Choroid plexus epithelial cell (primary cell): ENCODE data around the gene LCP1.
A peak's percentile ranks its signal among the peaks of the same experiment; 100 is the strongest.

Source experiments
- DNase-seq: peaks from one replicate; pipeline ENCODE4 v3.0.0-alpha.2; 2010; ENCODE audit warnings: low read depth
- H3K4me3 ChIP-seq: 2 replicates; pipeline ENCODE4 v1.5.1; 2011; ENCODE audit warnings: low read depth, mild to moderate bottlenecking, control low read depth, low read length, moderate library complexity
- TF ChIP-seq, protein P1 (sequence below): conservative IDR thresholded peaks from 2 replicates; pipeline ENCODE4 v1.5.1; 2011; ENCODE audit warnings: low read depth, mild to moderate bottlenecking, control low read depth, inconsistent platforms, low read length, moderate library complexity

The LCP1 gene

DNA sequence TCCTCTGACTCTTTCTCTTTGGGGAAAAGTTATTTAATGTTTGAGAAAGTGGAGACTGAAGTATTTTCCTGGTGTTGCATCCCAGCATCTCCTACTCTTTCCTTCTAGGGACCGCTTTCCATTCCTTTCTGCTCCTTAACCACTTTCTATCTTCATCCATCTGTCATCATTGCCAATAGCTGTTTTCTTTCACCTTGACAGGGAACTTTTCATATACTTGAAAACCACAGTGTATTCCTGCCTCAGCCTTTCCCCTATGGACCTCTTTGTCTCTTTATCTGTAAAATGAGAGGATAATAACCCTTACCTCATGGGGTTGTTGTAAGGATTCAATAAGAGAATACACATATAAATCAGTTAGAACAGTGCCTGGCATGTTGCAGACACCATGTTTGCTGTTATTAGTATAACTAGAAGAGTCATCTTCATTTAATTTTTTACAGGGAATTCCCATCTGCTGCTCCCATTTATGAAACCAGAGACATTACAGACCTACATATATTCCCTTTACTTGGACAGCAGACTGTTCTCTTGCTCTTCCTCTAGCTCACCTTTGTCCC is 31.8 kb downstream of the LCP1 start:
- H3K4me3 ChIP-seq, result no peak overlapping the region
- TF ChIP-seq, protein P1, sequence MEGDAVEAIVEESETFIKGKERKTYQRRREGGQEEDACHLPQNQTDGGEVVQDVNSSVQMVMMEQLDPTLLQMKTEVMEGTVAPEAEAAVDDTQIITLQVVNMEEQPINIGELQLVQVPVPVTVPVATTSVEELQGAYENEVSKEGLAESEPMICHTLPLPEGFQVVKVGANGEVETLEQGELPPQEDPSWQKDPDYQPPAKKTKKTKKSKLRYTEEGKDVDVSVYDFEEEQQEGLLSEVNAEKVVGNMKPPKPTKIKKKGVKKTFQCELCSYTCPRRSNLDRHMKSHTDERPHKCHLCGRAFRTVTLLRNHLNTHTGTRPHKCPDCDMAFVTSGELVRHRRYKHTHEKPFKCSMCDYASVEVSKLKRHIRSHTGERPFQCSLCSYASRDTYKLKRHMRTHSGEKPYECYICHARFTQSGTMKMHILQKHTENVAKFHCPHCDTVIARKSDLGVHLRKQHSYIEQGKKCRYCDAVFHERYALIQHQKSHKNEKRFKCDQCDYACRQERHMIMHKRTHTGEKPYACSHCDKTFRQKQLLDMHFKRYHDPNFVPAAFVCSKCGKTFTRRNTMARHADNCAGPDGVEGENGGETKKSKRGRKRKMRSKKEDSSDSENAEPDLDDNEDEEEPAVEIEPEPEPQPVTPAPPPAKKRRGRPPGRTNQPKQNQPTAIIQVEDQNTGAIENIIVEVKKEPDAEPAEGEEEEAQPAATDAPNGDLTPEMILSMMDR, result no peak
- DNase-seq, result no peak

GRCh38 chr13:46149272-46150133 is 32.5 kb downstream of the LCP1 start:
- no peak overlapping the region for H3K4me3 ChIP-seq
- DNase-seq, result peak; percentile 85
- TF ChIP-seq, protein P1, result no peak

DNA sequence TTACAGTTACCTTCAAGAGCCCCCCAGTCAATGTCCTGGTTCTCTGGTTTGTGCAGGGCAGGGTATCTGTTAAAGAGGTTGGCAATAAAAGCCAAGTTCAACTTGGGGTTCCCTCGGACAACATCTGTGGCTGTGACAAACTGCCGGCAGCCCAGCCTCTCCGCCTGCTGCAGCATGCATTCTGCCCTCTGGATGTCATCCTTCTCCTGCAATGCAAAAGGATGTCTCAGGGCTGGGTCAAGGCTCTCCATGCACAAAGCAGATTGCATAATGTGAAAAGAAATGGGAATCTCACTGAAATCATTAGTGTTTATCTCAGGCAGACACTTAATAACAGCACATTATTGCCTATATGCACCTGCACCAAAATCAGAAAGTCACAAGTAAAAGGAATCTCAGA is 35.1 kb downstream of the LCP1 start:
- DNase-seq, result peak; percentile 53
- H3K4me3 ChIP-seq, result no peak overlapping the region
- TF ChIP-seq, protein P1, result peak; percentile 65

DNA sequence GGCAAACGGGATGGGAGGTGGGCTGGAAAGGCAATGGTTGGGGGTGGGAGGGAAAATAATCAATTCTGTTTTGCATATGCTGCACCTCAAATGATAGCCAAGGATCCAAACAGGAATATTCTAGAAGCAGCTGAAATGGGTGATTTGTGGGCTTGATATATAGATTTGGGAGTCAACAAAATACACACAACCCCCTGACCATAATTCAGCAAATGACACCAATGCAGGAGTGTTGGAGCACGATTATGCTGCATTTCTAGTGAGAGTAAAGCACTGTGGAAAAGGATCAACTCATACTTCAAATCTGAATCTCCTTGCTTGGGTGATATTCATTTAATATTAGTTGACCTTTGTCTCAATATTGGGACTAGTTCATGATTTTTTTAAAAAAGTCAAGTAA is 36.0 kb downstream of the LCP1 start:
- DNase-seq, result no peak
- TF ChIP-seq, protein P1, result no peak
- no peak overlapping the region for H3K4me3 ChIP-seq

GRCh38 chr13:46145135-46145534 is 36.8 kb downstream of the LCP1 start:
- TF ChIP-seq, protein P1, result no peak
- no peak for DNase-seq
- H3K4me3 ChIP-seq, result no peak overlapping the region

DNA sequence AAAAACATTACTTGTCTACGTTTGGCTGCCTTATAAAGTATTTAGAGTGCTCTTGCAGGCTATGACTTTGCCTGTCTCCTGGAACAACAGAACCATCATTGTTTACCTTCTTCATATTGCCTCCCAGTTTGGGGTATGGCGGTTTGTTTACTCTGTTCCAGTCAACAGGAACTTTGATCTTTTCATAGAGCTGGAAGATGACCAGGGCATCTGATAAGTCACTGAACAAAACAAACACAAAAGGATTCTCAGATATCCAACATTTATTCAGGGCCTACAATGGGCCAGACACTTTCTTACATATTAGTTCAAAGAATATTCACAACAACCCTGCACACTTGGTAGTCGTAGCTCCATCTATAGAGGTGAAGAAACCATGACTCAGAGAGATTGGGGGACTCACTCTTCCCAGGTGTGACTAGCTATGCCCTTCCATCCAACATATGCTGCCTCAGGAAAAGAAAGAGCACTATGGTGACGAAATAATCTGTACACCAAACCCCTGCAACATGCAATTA is 38.7 kb downstream of the LCP1 start:
- no peak overlapping the region for H3K4me3 ChIP-seq
- TF ChIP-seq, protein P1, result no peak
- DNase-seq, result no peak

GRCh38 chr13:46142776-46143175 is 39.2 kb downstream of the LCP1 start:
- no peak overlapping the region for H3K4me3 ChIP-seq
- TF ChIP-seq, protein P1, result no peak
- no peak for DNase-seq
